Gastrocnemius medialis (tissue), 4 donors: ENCODE results near the gene CORO2A.

Source experiments
- POLR2A ChIP-seq, 2 donors: fragments of 450-650 bp; IDR thresholded peaks; one replicate each; pipeline ENCODE4 v1.6.1; 2017; ENCODE audit warnings: antibody characterized with exemption in 2 of 2, mild to moderate bottlenecking in 2 of 2, moderate library complexity in 2 of 2
- TF ChIP-seq, protein P1 (sequence below), 5 experiments: fragments of 450-650 bp in 3 of 5; fragments of 200-600 bp in 2 of 5; sonication (generic) in 2 of 5; IDR thresholded peaks in 4 of 5; conservative IDR thresholded peaks in 1 of 5; 1 replicate in 4 of 5; 2 replicates in 1 of 5; pipeline ENCODE4 v1.5.1; 2016 to 2019; ENCODE audit warnings: antibody characterized with exemption in 5 of 5, mild to moderate bottlenecking in 3 of 5, moderate library complexity in 3 of 5

DNA sequence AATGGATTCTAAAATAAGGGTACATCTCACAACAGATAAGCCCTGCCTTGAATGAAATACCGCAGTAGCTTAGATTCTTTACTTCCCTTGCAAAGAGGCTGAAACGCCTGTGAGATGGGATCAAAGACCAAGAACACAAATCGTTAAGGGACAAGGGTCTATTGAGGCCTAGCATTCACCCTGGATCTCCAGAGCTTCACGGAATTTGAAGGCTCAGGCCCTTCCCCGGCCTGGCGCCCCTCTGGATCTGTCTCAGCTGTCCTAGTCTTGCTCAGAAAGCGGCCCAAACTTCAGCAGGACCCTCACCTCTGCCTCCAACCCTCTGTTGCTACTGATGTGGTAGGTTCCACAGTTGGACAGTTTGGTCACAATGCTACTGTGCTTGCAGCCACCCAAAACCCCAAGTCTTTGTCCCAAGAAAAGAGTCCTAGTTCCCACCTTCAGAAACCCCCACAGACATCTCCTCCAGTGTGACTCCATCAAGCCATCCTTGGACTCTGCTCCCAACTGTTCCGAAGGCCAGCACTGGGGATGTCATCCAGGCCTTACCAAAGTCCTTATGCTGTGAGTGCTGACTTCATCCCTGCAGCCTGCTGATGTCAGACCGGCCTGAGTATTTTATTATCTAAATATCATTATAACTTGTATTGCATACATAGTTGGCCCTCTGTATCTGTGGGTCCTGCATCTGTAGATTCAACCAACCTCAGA lies 9.4 kb downstream of the CORO2A start:
- TF ChIP-seq, protein P1, sequence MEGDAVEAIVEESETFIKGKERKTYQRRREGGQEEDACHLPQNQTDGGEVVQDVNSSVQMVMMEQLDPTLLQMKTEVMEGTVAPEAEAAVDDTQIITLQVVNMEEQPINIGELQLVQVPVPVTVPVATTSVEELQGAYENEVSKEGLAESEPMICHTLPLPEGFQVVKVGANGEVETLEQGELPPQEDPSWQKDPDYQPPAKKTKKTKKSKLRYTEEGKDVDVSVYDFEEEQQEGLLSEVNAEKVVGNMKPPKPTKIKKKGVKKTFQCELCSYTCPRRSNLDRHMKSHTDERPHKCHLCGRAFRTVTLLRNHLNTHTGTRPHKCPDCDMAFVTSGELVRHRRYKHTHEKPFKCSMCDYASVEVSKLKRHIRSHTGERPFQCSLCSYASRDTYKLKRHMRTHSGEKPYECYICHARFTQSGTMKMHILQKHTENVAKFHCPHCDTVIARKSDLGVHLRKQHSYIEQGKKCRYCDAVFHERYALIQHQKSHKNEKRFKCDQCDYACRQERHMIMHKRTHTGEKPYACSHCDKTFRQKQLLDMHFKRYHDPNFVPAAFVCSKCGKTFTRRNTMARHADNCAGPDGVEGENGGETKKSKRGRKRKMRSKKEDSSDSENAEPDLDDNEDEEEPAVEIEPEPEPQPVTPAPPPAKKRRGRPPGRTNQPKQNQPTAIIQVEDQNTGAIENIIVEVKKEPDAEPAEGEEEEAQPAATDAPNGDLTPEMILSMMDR (IDR thresholded peaks at IDR 0.05 in 4 of 5, conservative IDR thresholded peaks at IDR 0.05 in 1 of 5): no peak
- no peak for TF ChIP-seq POLR2A (IDR thresholded peaks at IDR 0.05)
